Activated T-cell treated with anti-CD3 and anti-CD28 coated beads, Interleukin-2, amount 50 U/mL, for 24 hours (primary cell): ENCODE results near the gene MDP1.
"Not testable (repeated sequence)": the region's sequence is repeated elsewhere in the genome, so short reads cannot be mapped to it uniquely, and the experiment has no call there.

Source experiments
- DNase-seq: peaks from one replicate; pipeline ENCODE4 v3.0.0-alpha.2; 2020
- H3K27ac Mint-ChIP-seq: 2 replicates; pipeline ENCODE4 v1.8.0; 2020; ENCODE audit warnings: mild to moderate bottlenecking, mixed read lengths
- H3K27me3 Mint-ChIP-seq: 2 replicates; pipeline ENCODE4 v1.8.0; 2020; ENCODE audit warnings: mixed read lengths
- H3K36me3 Mint-ChIP-seq: 2 replicates; pipeline ENCODE4 v1.8.0; 2020; ENCODE audit warnings: low read depth, mixed read lengths
- H3K4me1 Mint-ChIP-seq: 2 replicates; pipeline ENCODE4 v1.8.0; 2020; ENCODE audit warnings: low read depth, mixed read lengths
- H3K4me3 Mint-ChIP-seq: 2 replicates; pipeline ENCODE4 v1.8.0; 2020; ENCODE audit warnings: mild to moderate bottlenecking, moderate library complexity, mixed read lengths
- H3K9me3 Mint-ChIP-seq: 2 replicates; pipeline ENCODE4 v1.8.0; 2020; ENCODE audit warnings: mixed read lengths

The MDP1 gene

GRCh38 chr14:24204163-24205146, 11.4 kb downstream of the MDP1 start:
- H3K4me3 Mint-ChIP-seq = no peak overlapping the region
- no peaks in the 10 kb centered on the region for H3K27me3 Mint-ChIP-seq
- peaks cover 47% of the 10 kb centered on the region for H3K4me1 Mint-ChIP-seq
- H3K36me3 Mint-ChIP-seq = peaks cover 92% of the 10 kb centered on the region
- H3K9me3 Mint-ChIP-seq = peaks cover 7% of the 10 kb centered on the region
- DNase-seq = no peak
- no peak overlapping the region for H3K27ac Mint-ChIP-seq

GRCh38 chr14:24203249-24203886, 12.5 kb downstream of the MDP1 start:
- not testable (repeated sequence) for H3K9me3 Mint-ChIP-seq, DNase-seq, H3K27ac Mint-ChIP-seq, H3K4me3 Mint-ChIP-seq, H3K27me3 Mint-ChIP-seq
- Mint-ChIP-seq H3K36me3 (peaks cover 93% of the 10 kb centered on the region), H3K4me1 (peaks cover 52% of the 10 kb centered on the region)

GRCh38 chr14:24202538-24202937, 13.3 kb downstream of the MDP1 start:
- Mint-ChIP-seq H3K4me1 (peaks cover 46% of the 10 kb centered on the region), H3K36me3 (peaks cover 89% of the 10 kb centered on the region)
- H3K27me3 Mint-ChIP-seq, DNase-seq, H3K27ac Mint-ChIP-seq, H3K9me3 Mint-ChIP-seq, H3K4me3 Mint-ChIP-seq: not testable (repeated sequence)

- no peak for DNase-seq
- H3K27ac Mint-ChIP-seq = peak overlapping the region; percentile 42
- H3K36me3 Mint-ChIP-seq = peaks cover 76% of the 10 kb centered on the region
- H3K4me3 Mint-ChIP-seq = peak overlapping the region; percentile 9
- H3K27me3 Mint-ChIP-seq = no peaks in the 10 kb centered on the region
- H3K4me1 Mint-ChIP-seq = peaks cover 45% of the 10 kb centered on the region
- H3K9me3 Mint-ChIP-seq = peaks cover 7% of the 10 kb centered on the region
Observed at GRCh38 chr14:24198814-24199524, 16.9 kb downstream of the MDP1 start.

GRCh38 chr14:24197056-24197450, 18.8 kb downstream of the MDP1 start:
- Mint-ChIP-seq H3K27ac (peak overlapping the region; percentile 88), H3K27me3 (no peaks in the 10 kb centered on the region), H3K9me3 (no peaks in the 10 kb centered on the region), H3K4me3 (peak overlapping the region; percentile 97), H3K36me3 (peaks cover 71% of the 10 kb centered on the region), H3K4me1 (peaks cover 55% of the 10 kb centered on the region)
- no peak for DNase-seq

- Mint-ChIP-seq H3K4me3 (peak overlapping the region; percentile 97), H3K36me3 (peaks cover 71% of the 10 kb centered on the region)
Observed at GRCh38 chr14:24196071-24197055, 19.5 kb downstream of the MDP1 start.

GRCh38 chr14:24195186-24196070, 20.4 kb downstream of the MDP1 start, which contains the start of gene TM9SF1:
Gene TM9SF1 (minus strand): TSS chr14:24195441. CDS start chr14:24195019, 422 bp downstream.
- peaks cover 62% of the 10 kb centered on the region for H3K4me1 Mint-ChIP-seq
- H3K27ac Mint-ChIP-seq = peak within 1 kb of the TSS; percentile 98
- H3K27me3 Mint-ChIP-seq = no peaks in the 10 kb centered on the region
- DNase-seq = peak; percentile 93
- H3K4me3 Mint-ChIP-seq = peak within 1 kb of the TSS; percentile 97
- peaks cover 67% of the 10 kb centered on the region for H3K36me3 Mint-ChIP-seq
- no peaks in the 10 kb centered on the region for H3K9me3 Mint-ChIP-seq

More at GRCh38 chr14:24196071-24197055, 19.5 kb downstream of the MDP1 start:
- peak overlapping the region; percentile 98 for H3K27ac Mint-ChIP-seq
- H3K4me1 Mint-ChIP-seq = peaks cover 59% of the 10 kb centered on the region
- no peak for DNase-seq
- H3K9me3 Mint-ChIP-seq = no peaks in the 10 kb centered on the region
- H3K27me3 Mint-ChIP-seq = no peaks in the 10 kb centered on the region

GRCh38 chr14:24194873-24195185, 21.0 kb downstream of the MDP1 start:
- H3K4me3 Mint-ChIP-seq = peak overlapping the region; percentile 97
- H3K27ac Mint-ChIP-seq = peak overlapping the region; percentile 98
- no peaks in the 10 kb centered on the region for H3K27me3 Mint-ChIP-seq
- H3K36me3 Mint-ChIP-seq = peaks cover 68% of the 10 kb centered on the region
- no peaks in the 10 kb centered on the region for H3K9me3 Mint-ChIP-seq
- peaks cover 65% of the 10 kb centered on the region for H3K4me1 Mint-ChIP-seq
- DNase-seq = no peak

- Mint-ChIP-seq H3K36me3 (peaks cover 70% of the 10 kb centered on the region), H3K4me3 (peak overlapping the region; percentile 97), H3K27ac (peak overlapping the region; percentile 98), H3K9me3 (no peaks in the 10 kb centered on the region), H3K4me1 (peaks cover 64% of the 10 kb centered on the region), H3K27me3 (no peaks in the 10 kb centered on the region)
- DNase-seq = no peak
Observed at GRCh38 chr14:24194186-24194872, 21.5 kb downstream of the MDP1 start.

GRCh38 chr14:24192933-24193332, 22.9 kb downstream of the MDP1 start:
- no peaks in the 10 kb centered on the region for H3K27me3 Mint-ChIP-seq
- H3K9me3 Mint-ChIP-seq = no peaks in the 10 kb centered on the region
- H3K27ac Mint-ChIP-seq = peak overlapping the region; percentile 37
- peak overlapping the region; percentile 7 for H3K4me3 Mint-ChIP-seq
- DNase-seq = no peak
- H3K4me1 Mint-ChIP-seq = peaks cover 59% of the 10 kb centered on the region
- peaks cover 69% of the 10 kb centered on the region for H3K36me3 Mint-ChIP-seq

- peak overlapping the region; percentile 63 for H3K27ac Mint-ChIP-seq
- no peaks in the 10 kb centered on the region for H3K9me3 Mint-ChIP-seq
- H3K4me3 Mint-ChIP-seq = no peak overlapping the region
- peaks cover 67% of the 10 kb centered on the region for H3K4me1 Mint-ChIP-seq
- no peaks in the 10 kb centered on the region for H3K27me3 Mint-ChIP-seq
- H3K36me3 Mint-ChIP-seq = peaks cover 81% of the 10 kb centered on the region
- DNase-seq = no peak
Observed at GRCh38 chr14:24190416-24190815, 25.4 kb downstream of the MDP1 start.

GRCh38 chr14:24189460-24189859, 26.4 kb downstream of the MDP1 start:
- Mint-ChIP-seq H3K9me3 (no peaks in the 10 kb centered on the region), H3K4me3 (peak overlapping the region; percentile 94), H3K27me3 (no peaks in the 10 kb centered on the region), H3K27ac (peak overlapping the region; percentile 97), H3K36me3 (peaks cover 84% of the 10 kb centered on the region), H3K4me1 (peaks cover 61% of the 10 kb centered on the region)
- no peak for DNase-seq
